CD4-positive, alpha-beta T cell (primary cell): ENCODE measurements around the gene MITF. TPM values are rescaled to one million over a fixed set of nuclear protein-coding genes. Genes with fewer than 3 reads are reported as not detected.

Experiments
- ATAC-seq: fragments of 200-7000 bp; cut with Tn5 transposase; one replicate; pipeline ENCODE4 v1.10.0; 2022; ENCODE audit warnings: mild to moderate bottlenecking; ENCODE audit not compliant: poor library complexity
- CTCF ChIA-PET: fragments of 350-600 bp; sonication (Branson Sonifier 250); formaldehyde crosslinking; loops from one replicate; lab custom pipeline; 2021; ENCODE audit warnings: antibody characterized with exemption, inconsistent platforms; lab: Charles Lee
- POLR2A ChIA-PET: fragments of 350-600 bp; sonication (Branson Sonifier 250); formaldehyde crosslinking; loops from one replicate; lab custom pipeline; 2021; ENCODE audit warnings: antibody characterized with exemption, inconsistent platforms; lab: Charles Lee
- DNase-seq, 14 experiments: peaks; one replicate each; pipeline ENCODE4 v3.0.0-alpha.2; 2013 to 2020; ENCODE audit warnings: mixed read lengths in 2 of 14
- H3K27ac ChIP-seq, 2 donors: one replicate each; pipeline versions ENCODE4 v1.5.1 to v1.7.0; 2013; ENCODE audit warnings: low read length in 2 of 2, low read depth in 1 of 2, mild to moderate bottlenecking in 1 of 2
- H3K27me3 ChIP-seq, 2 experiments: 1 replicate in 1 of 2; 2 replicates in 1 of 2; pipeline versions ENCODE4 v1.6.1 to v1.7.0; 2013; ENCODE audit warnings: low read length in 2 of 2, control low read depth in 1 of 2, mild to moderate bottlenecking in 1 of 2, moderate library complexity in 1 of 2; ENCODE audit not compliant: insufficient read depth in 2 of 2, control insufficient read depth in 1 of 2
- H3K36me3 ChIP-seq: one replicate; pipeline ENCODE4 v1.6.1; 2013; ENCODE audit warnings: low read length, control low read depth; ENCODE audit not compliant: insufficient read depth
- H3K4me1 ChIP-seq: one replicate; pipeline ENCODE4 v1.6.1; 2013; ENCODE audit warnings: low read length, control low read depth; ENCODE audit not compliant: insufficient read depth
- H3K4me3 ChIP-seq: one replicate; pipeline ENCODE4 v1.5.1; 2013; ENCODE audit warnings: mild to moderate bottlenecking, low read length, moderate library complexity
- H3K9me3 ChIP-seq, 2 experiments: 1 replicate in 1 of 2; 2 replicates in 1 of 2; pipeline versions ENCODE4 v1.6.1 to v1.7.0; 2013; ENCODE audit warnings: low read length in 2 of 2, mild to moderate bottlenecking in 2 of 2, control low read depth in 1 of 2, moderate library complexity in 1 of 2; ENCODE audit not compliant: control insufficient read depth in 1 of 2, insufficient read depth in 1 of 2
- H3K27ac Mint-ChIP-seq: one replicate; pipeline ENCODE4 v1.8.0; 2020; ENCODE audit warnings: mixed read lengths
- H3K27me3 Mint-ChIP-seq: one replicate; pipeline ENCODE4 v1.8.0; 2021; ENCODE audit warnings: mixed read lengths
- H3K36me3 Mint-ChIP-seq: one replicate; pipeline ENCODE4 v1.8.0; 2021; ENCODE audit warnings: low read depth, mixed read lengths
- H3K4me1 Mint-ChIP-seq: one replicate; pipeline ENCODE4 v1.8.0; 2021; ENCODE audit warnings: low read depth, mixed read lengths
- H3K4me3 Mint-ChIP-seq: one replicate; pipeline ENCODE4 v1.8.0; 2020; ENCODE audit warnings: mild to moderate bottlenecking, mixed read lengths
- H3K9me3 Mint-ChIP-seq: one replicate; pipeline ENCODE4 v1.8.0; 2020; ENCODE audit warnings: mixed read lengths
- CTCF ChIP-seq: fragments of 200-600 bp; IDR thresholded peaks from one replicate; pipeline ENCODE4 v1.8.0; 2022; ENCODE audit warnings: antibody characterized with exemption, mild to moderate bottlenecking
- intact Hi-C, 2 experiments: fragments of 100-400 bp; cut with DNase I in 1 of 2; cut with micrococcal nuclease in 1 of 2; formaldehyde crosslinking; loops; one replicate each; pipeline versions ENCODE4 v1.15.1 to v1.9.0; 2023 to 2025; cut with DNase I, micrococcal nuclease
- total RNA-seq, 174 experiments: library from RNA in 2 of 174; stranded (reverse) in 2 of 174; gene quantifications; one replicate each; pipeline ENCODE4 v1.2.3 and lab custom pipeline; 2021 to 2026

MITF gene
- total RNA-seq, 2 experiments from 2014 or later, result not detected

- Mint-ChIP-seq H3K9me3 (no peaks in the 10 kb centered on the region), H3K4me3 (no peak overlapping the region), H3K27me3 (no peaks in the 10 kb centered on the region), H3K4me1 (no peaks in the 10 kb centered on the region), H3K27ac (no peak overlapping the region), H3K36me3 (no peaks in the 10 kb centered on the region)
- POLR2A ChIA-PET, result no interaction called here
- Histone ChIP-seq H3K4me3 (no peak overlapping the region), H3K36me3 (no peaks in the 10 kb centered on the region), H3K27me3 (no peaks in the 10 kb centered on the region), H3K27ac (no peak overlapping the region), H3K9me3 (no peaks in the 10 kb centered on the region), H3K4me1 (no peaks in the 10 kb centered on the region)
- no peak for TF ChIP-seq CTCF
- ATAC-seq (no peak), DNase-seq (no peak)
- intact Hi-C loops, result no loop called here
- CTCF ChIA-PET, result no interaction called here
Observed at GRCh38 chr3:69781593-69781992, 42.3 kb downstream of the MITF start.

DNA sequence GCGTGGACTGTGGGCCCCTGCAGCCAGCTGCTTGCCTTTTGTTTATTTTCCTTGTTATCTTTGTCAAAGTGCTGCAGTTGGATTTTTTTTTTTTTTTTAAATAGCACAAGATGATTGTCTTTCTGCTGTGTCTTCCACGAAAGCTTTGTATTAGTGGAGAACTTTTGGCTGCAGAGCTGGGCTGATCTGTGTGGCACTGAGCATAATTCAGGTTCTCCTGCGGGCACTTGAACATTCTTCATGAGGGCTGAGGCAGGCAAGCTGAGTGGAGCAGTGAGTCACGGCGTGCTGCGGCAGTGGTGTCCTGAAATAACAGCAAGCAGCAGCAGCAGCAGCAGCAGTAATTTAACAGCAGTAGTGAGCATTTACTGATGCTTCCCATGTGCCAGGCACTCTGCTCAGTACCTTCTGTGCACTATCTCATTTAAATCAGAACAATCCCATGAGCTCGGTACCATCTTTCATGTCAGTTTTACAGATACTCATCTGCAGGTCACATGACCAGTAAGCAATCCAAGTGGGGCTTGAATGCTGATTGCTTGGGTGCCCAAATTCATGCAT is 45.8 kb downstream of the MITF start:
- Mint-ChIP-seq H3K4me3 (no peak overlapping the region), H3K27me3 (no peaks in the 10 kb centered on the region)
- intact Hi-C loops, result no loop called here

GRCh38 chr3:69785769-69786320 is 46.6 kb downstream of the MITF start:
- H3K27me3 ChIP-seq, result no peaks in the 10 kb centered on the region
- intact Hi-C loops, result no loop called here

More for the DNA sequence above, 45.8 kb downstream of the MITF start:
- no peaks in the 10 kb centered on the region for H3K36me3 Mint-ChIP-seq
- TF ChIP-seq CTCF, result no peak
- Histone ChIP-seq H3K4me1 (no peaks in the 10 kb centered on the region), H3K27ac (no peak overlapping the region), H3K9me3 (no peaks in the 10 kb centered on the region), H3K36me3 (no peaks in the 10 kb centered on the region), H3K27me3 (no peaks in the 10 kb centered on the region), H3K4me3 (no peak overlapping the region)
- ATAC-seq (no peak), DNase-seq (no peak)
- CTCF ChIA-PET, result no interaction called here
- no peaks in the 10 kb centered on the region for H3K4me1 Mint-ChIP-seq
- H3K27ac Mint-ChIP-seq, result no peak overlapping the region
- H3K9me3 Mint-ChIP-seq, result no peaks in the 10 kb centered on the region
- POLR2A ChIA-PET, result no interaction called here

More at GRCh38 chr3:69785769-69786320, 46.6 kb downstream of the MITF start:
- no peak overlapping the region for H3K27ac Mint-ChIP-seq
- no peaks in the 10 kb centered on the region for H3K27me3 Mint-ChIP-seq
- no peaks in the 10 kb centered on the region for H3K36me3 ChIP-seq
- no peak overlapping the region for H3K4me3 Mint-ChIP-seq
- no peaks in the 10 kb centered on the region for H3K36me3 Mint-ChIP-seq
- TF ChIP-seq CTCF, result no peak
- DNase-seq (no peak), ATAC-seq (no peak)
- no peaks in the 10 kb centered on the region for H3K4me1 Mint-ChIP-seq
- no peaks in the 10 kb centered on the region for H3K9me3 ChIP-seq
- ChIA-PET POLR2A (no interaction called here), CTCF (no interaction called here)
- H3K27ac ChIP-seq, result no peak overlapping the region
- no peak overlapping the region for H3K4me3 ChIP-seq
- H3K9me3 Mint-ChIP-seq, result no peaks in the 10 kb centered on the region
- H3K4me1 ChIP-seq, result no peaks in the 10 kb centered on the region
